Lung (tissue), 12 donors: Measurements from ENCODE around the gene PGA5. TPM values are rescaled to one million over a fixed set of nuclear protein-coding genes. Genes with fewer than 3 reads are reported as not detected.

Experiments
- ATAC-seq: fragments of 200-7000 bp; cut with Tn5 transposase; one replicate; pipeline ENCODE4 v1.9.1; 2020; ENCODE audit warnings: moderate number of reproducible peaks; ENCODE audit not compliant: insufficient read depth, low FRiP score
- DNase-seq, 3 donors: peaks; one replicate each; pipeline ENCODE4 v3.0.0-alpha.2; 2013 to 2017
- H3K27ac ChIP-seq, 2 donors: one replicate each; pipeline ENCODE4 v1.5.1; 2013; ENCODE audit warnings: mild to moderate bottlenecking in 2 of 2, moderate library complexity in 2 of 2, control low read depth in 1 of 2, inconsistent platforms in 1 of 2, low read depth in 1 of 2, low read length in 1 of 2
- H3K27me3 ChIP-seq, 3 donors: one replicate each; pipeline ENCODE4 v1.5.1; 2013; ENCODE audit warnings: low read length in 2 of 3; ENCODE audit not compliant: control insufficient read depth in 3 of 3, insufficient read depth in 3 of 3
- H3K36me3 ChIP-seq, 4 donors: one replicate each; pipeline ENCODE4 v1.5.1; 2013; ENCODE audit warnings: low read length in 4 of 4, mild to moderate bottlenecking in 1 of 4, moderate library complexity in 1 of 4; ENCODE audit not compliant: control insufficient read depth in 4 of 4, insufficient read depth in 4 of 4
- H3K4me1 ChIP-seq, 5 donors: one replicate each; pipeline ENCODE4 v1.5.1; 2013; ENCODE audit warnings: low read length in 5 of 5, mild to moderate bottlenecking in 2 of 5, moderate library complexity in 1 of 5; ENCODE audit not compliant: control insufficient read depth in 5 of 5, insufficient read depth in 5 of 5
- H3K4me3 ChIP-seq: one replicate; pipeline ENCODE4 v1.5.1; 2013; ENCODE audit warnings: mild to moderate bottlenecking, control low read depth, moderate library complexity
- H3K9ac ChIP-seq, 2 donors: one replicate each; pipeline ENCODE4 v1.5.1; 2013; ENCODE audit warnings: low read length in 2 of 2, control low read depth in 1 of 2; ENCODE audit not compliant: insufficient read depth in 1 of 2
- H3K9me3 ChIP-seq, 4 donors: one replicate each; pipeline ENCODE4 v1.5.1; 2013; ENCODE audit warnings: low read length in 3 of 4, mild to moderate bottlenecking in 1 of 4, moderate library complexity in 1 of 4; ENCODE audit not compliant: control insufficient read depth in 4 of 4, insufficient read depth in 3 of 4
- WGBS, 2 donors: extraction: QIAGEN DNeasy Blood & Tissue Kit; methylation state at CpG; one replicate each; pipeline ENCODE4 v1.1.7; 2013; 5-methylcytosine and 5-hydroxymethylcytosine counted together
- polyA plus RNA-seq, 2 donors: library from polyadenylated mRNA; stranded (reverse); fragments of 200-250 nt; gene quantifications; one replicate each; pipeline ENCODE4 v1.2.1, GENCODE V29; 2013
- total RNA-seq, 2 donors: library from RNA; depleted of rRNA in 1 of 2; stranded (reverse); fragments of >200 nt in 1 of 2; gene quantifications; one replicate each; pipeline ENCODE4 v1.2.1, GENCODE V29; 2014 to 2021
- TF ChIP-seq, protein P1 (sequence below): IDR thresholded peaks from 2 replicates; pipeline ENCODE4 v1.5.1; 2012; ENCODE audit warnings: mild to moderate bottlenecking; ENCODE audit errors: control extremely low read depth, extremely low read depth
- donor health status: control.
- donor health status: control.
- donor health status: Bipolar disorder and iron deficiency.
- donor health status: healthy.
- donor health status: DM: yes; HTN: yes; CAD: no.

Gene PGA5
- total and polyA plus RNA-seq, 4 donors = 0.08 to 0.55 (median 0.09) TPM; not detected in 1

GRCh38 chr11:61266602-61267001, 25.6 kb downstream of the PGA5 start:
- Histone ChIP-seq H3K27ac (no peak overlapping the region), H3K4me3 (no peak overlapping the region), H3K36me3 (no peaks in the 10 kb centered on the region), H3K9ac (no peak overlapping the region), H3K9me3 (no peaks in the 10 kb centered on the region), H3K27me3 (no peaks in the 10 kb centered on the region), H3K4me1 (no peaks in the 10 kb centered on the region)
- DNase-seq (no peak), ATAC-seq (no peak)
- TF ChIP-seq, protein P1, sequence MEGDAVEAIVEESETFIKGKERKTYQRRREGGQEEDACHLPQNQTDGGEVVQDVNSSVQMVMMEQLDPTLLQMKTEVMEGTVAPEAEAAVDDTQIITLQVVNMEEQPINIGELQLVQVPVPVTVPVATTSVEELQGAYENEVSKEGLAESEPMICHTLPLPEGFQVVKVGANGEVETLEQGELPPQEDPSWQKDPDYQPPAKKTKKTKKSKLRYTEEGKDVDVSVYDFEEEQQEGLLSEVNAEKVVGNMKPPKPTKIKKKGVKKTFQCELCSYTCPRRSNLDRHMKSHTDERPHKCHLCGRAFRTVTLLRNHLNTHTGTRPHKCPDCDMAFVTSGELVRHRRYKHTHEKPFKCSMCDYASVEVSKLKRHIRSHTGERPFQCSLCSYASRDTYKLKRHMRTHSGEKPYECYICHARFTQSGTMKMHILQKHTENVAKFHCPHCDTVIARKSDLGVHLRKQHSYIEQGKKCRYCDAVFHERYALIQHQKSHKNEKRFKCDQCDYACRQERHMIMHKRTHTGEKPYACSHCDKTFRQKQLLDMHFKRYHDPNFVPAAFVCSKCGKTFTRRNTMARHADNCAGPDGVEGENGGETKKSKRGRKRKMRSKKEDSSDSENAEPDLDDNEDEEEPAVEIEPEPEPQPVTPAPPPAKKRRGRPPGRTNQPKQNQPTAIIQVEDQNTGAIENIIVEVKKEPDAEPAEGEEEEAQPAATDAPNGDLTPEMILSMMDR = no peak
- WGBS, 2 donors = 72 to 85% methylated on average over 4 of the region's 4 CpGs

GRCh38 chr11:61267437-61267841, 26.5 kb downstream of the PGA5 start:
- DNase-seq (no peak), ATAC-seq (no peak)
- H3K4me3 ChIP-seq = no peak overlapping the region
- no peak overlapping the region for H3K27ac ChIP-seq
- H3K27me3 ChIP-seq = no peaks in the 10 kb centered on the region
- H3K4me1 ChIP-seq = no peaks in the 10 kb centered on the region
- no peaks in the 10 kb centered on the region for H3K36me3 ChIP-seq
- no peaks in the 10 kb centered on the region for H3K9me3 ChIP-seq
- WGBS, 2 donors = 78 to 93% methylated on average over 6 of the region's 6 CpGs
- no peak overlapping the region for H3K9ac ChIP-seq
- TF ChIP-seq, protein P1 = no peak

GRCh38 chr11:61268588-61269250, 27.7 kb downstream of the PGA5 start:
- H3K27me3 ChIP-seq = no peaks in the 10 kb centered on the region
- no peaks in the 10 kb centered on the region for H3K9me3 ChIP-seq
- no peak overlapping the region for H3K9ac ChIP-seq
- ATAC-seq = no peak
- no peak overlapping the region for H3K4me3 ChIP-seq
- TF ChIP-seq, protein P1 = no peak
- no peak overlapping the region for H3K27ac ChIP-seq
- DNase-seq = no peak
- H3K4me1 ChIP-seq = no peaks in the 10 kb centered on the region
- H3K36me3 ChIP-seq = no peaks in the 10 kb centered on the region
- 92 to 95% methylated on average over 15 of the region's 15 CpGs for WGBS, 2 donors
